WTC11 (cell line): ENCODE data around the gene RNF113B.

Source experiments
- ARID4B ChIP-seq: sonication (generic); formaldehyde crosslinking; IDR thresholded peaks from 2 replicates; pipeline ENCODE4 v1.8.0; 2023; ENCODE audit warnings: missing genetic modification reagents, mild to moderate bottlenecking, borderline replicate concordance
- ATF2 ChIP-seq: sonication (generic); formaldehyde crosslinking; IDR thresholded peaks from 2 replicates; pipeline ENCODE4 v1.8.1; 2022; ENCODE audit warnings: low read depth, missing genetic modification reagents, borderline replicate concordance
- CREB1 ChIP-seq: sonication (generic); formaldehyde crosslinking; IDR thresholded peaks from 2 replicates; pipeline ENCODE4 v1.8.0; 2023; ENCODE audit warnings: mild to moderate bottlenecking, missing genetic modification reagents
- CTCF ChIP-seq: fragments of 200-600 bp; IDR thresholded peaks from 2 replicates; pipeline ENCODE4 v1.8.0; 2022; ENCODE audit warnings: antibody characterized with exemption
- ETV6 ChIP-seq: sonication (generic); formaldehyde crosslinking; IDR thresholded peaks from 2 replicates; pipeline ENCODE4 v1.8.1; 2022; ENCODE audit warnings: mild to moderate bottlenecking, missing genetic modification reagents
- FOXP1 ChIP-seq: sonication (generic); formaldehyde crosslinking; IDR thresholded peaks from 2 replicates; pipeline ENCODE4 v1.8.0; 2022; ENCODE audit warnings: missing genetic modification reagents, mild to moderate bottlenecking, moderate library complexity, borderline replicate concordance
- NR2C2 ChIP-seq: sonication (generic); formaldehyde crosslinking; IDR thresholded peaks from 2 replicates; pipeline ENCODE4 v1.8.0; 2022; ENCODE audit warnings: mild to moderate bottlenecking, missing genetic modification reagents
- TCF7 ChIP-seq: sonication (generic); formaldehyde crosslinking; IDR thresholded peaks from 2 replicates; pipeline ENCODE4 v1.8.0; 2022; ENCODE audit warnings: mild to moderate bottlenecking, low read depth, missing genetic modification reagents, moderate library complexity
- TP53 ChIP-seq: sonication (generic); formaldehyde crosslinking; IDR thresholded peaks from 2 replicates; pipeline ENCODE4 v1.8.1; 2023; ENCODE audit warnings: mild to moderate bottlenecking, missing genetic modification reagents

GRCh38 chr13:98214707-98215106, 37.6 kb upstream of the RNF113B start:
- TF ChIP-seq FOXP1 (CRISPR knock-in tag) (no peak), CTCF (no peak), TCF7 (CRISPR knock-in tag) (no peak), TP53 (CRISPR knock-in tag) (no peak), CREB1 (CRISPR knock-in tag) (no peak), ETV6 (CRISPR knock-in tag) (no peak), ARID4B (CRISPR knock-in tag) (no peak), NR2C2 (CRISPR knock-in tag) (no peak), ATF2 (CRISPR knock-in tag) (no peak)
